Activated CD8-positive, alpha-beta T cell treated with anti-CD3 and anti-CD28 coated beads for 36 hours (primary cell): Measurements from ENCODE around the gene MAP2K2. TPM values are rescaled to one million over a fixed set of nuclear protein-coding genes. Genes with fewer than 3 reads are reported as not detected.

Experiments used
- ATAC-seq: fragments of 200-7000 bp; cut with Tn5 transposase; one replicate; pipeline ENCODE4 v1.10.0; 2021; ENCODE audit warnings: mild to moderate bottlenecking, moderate library complexity
- CTCF ChIA-PET: fragments of 350-600 bp; sonication (Branson Sonifier 250); formaldehyde crosslinking; loops from one replicate; lab custom pipeline; 2021; ENCODE audit warnings: antibody characterized with exemption; lab: Charles Lee
- POLR2A ChIA-PET: fragments of 350-600 bp; sonication (Branson Sonifier 250); formaldehyde crosslinking; loops from one replicate; lab custom pipeline; 2021; ENCODE audit warnings: antibody characterized with exemption; lab: Charles Lee
- DNase-seq: peaks from one replicate; pipeline ENCODE4 v3.0.0-alpha.2; 2020
- H3K27ac Mint-ChIP-seq: one replicate; pipeline ENCODE4 v1.8.0; 2021; ENCODE audit warnings: mild to moderate bottlenecking, mixed read lengths
- H3K27me3 Mint-ChIP-seq: one replicate; pipeline ENCODE4 v1.8.0; 2021; ENCODE audit warnings: mixed read lengths
- H3K36me3 Mint-ChIP-seq: one replicate; pipeline ENCODE4 v1.8.0; 2021; ENCODE audit warnings: low read depth, mixed read lengths
- H3K4me1 Mint-ChIP-seq: one replicate; pipeline ENCODE4 v1.8.0; 2021; ENCODE audit warnings: low read depth, mixed read lengths
- H3K4me3 Mint-ChIP-seq: one replicate; pipeline ENCODE4 v1.8.0; 2021; ENCODE audit warnings: mild to moderate bottlenecking, moderate library complexity, mixed read lengths
- H3K9me3 Mint-ChIP-seq: one replicate; pipeline ENCODE4 v1.8.0; 2021; ENCODE audit warnings: mixed read lengths
- intact Hi-C: fragments of 100-400 bp; cut with micrococcal nuclease; formaldehyde crosslinking; loops from one replicate; pipeline ENCODE4 v1.10.0; 2022
- total RNA-seq, 2 experiments: library from RNA; stranded (reverse); gene quantifications; one replicate each; pipeline ENCODE4 v1.2.3, GENCODE V29; 2021
- TF ChIP-seq, protein P1 (sequence below): fragments of 200-600 bp; IDR thresholded peaks from one replicate; pipeline ENCODE4 v1.8.0; 2022; ENCODE audit warnings: antibody characterized with exemption, mild to moderate bottlenecking

MAP2K2 gene
- total RNA-seq, 2 experiments from 2014 or later, result 141 to 145 TPM

GRCh38 chr19:4057931-4058692 lies 65.8 kb downstream of the MAP2K2 start:
- Mint-ChIP-seq H3K36me3 (peaks cover 32% of the 10 kb centered on the region), H3K4me3 (peak overlapping the region; percentile 44), H3K27ac (peak overlapping the region; percentile 90), H3K27me3 (no peaks in the 10 kb centered on the region), H3K9me3 (no peaks in the 10 kb centered on the region), H3K4me1 (peaks cover 48% of the 10 kb centered on the region)
- peak; percentile 49 for ATAC-seq
- intact Hi-C loops, result no loop called here
- TF ChIP-seq, protein P1, sequence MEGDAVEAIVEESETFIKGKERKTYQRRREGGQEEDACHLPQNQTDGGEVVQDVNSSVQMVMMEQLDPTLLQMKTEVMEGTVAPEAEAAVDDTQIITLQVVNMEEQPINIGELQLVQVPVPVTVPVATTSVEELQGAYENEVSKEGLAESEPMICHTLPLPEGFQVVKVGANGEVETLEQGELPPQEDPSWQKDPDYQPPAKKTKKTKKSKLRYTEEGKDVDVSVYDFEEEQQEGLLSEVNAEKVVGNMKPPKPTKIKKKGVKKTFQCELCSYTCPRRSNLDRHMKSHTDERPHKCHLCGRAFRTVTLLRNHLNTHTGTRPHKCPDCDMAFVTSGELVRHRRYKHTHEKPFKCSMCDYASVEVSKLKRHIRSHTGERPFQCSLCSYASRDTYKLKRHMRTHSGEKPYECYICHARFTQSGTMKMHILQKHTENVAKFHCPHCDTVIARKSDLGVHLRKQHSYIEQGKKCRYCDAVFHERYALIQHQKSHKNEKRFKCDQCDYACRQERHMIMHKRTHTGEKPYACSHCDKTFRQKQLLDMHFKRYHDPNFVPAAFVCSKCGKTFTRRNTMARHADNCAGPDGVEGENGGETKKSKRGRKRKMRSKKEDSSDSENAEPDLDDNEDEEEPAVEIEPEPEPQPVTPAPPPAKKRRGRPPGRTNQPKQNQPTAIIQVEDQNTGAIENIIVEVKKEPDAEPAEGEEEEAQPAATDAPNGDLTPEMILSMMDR, result no peak
- peak; percentile 82 for DNase-seq
- ChIA-PET POLR2A (interaction anchor here (0.9 to 2.6 kb wide), 4 partner anchors 13 to 51 kb away, joined by 3 to 5 read pairs (median 4); partner anchors contain the start of gene PIAS4), CTCF (interaction anchor here (0.9 to 3.8 kb wide), 3 partner anchors 72 to 87 kb away, joined by 3 to 16 read pairs (median 4); partner anchors contain the start of genes DAPK3 and EEF2)

- DNase-seq (no peak), ATAC-seq (no peak)
- POLR2A ChIA-PET, result no interaction called here
- Mint-ChIP-seq H3K4me1 (peaks cover 52% of the 10 kb centered on the region), H3K27ac (no peak overlapping the region), H3K27me3 (no peaks in the 10 kb centered on the region), H3K4me3 (no peak overlapping the region), H3K36me3 (peaks cover 50% of the 10 kb centered on the region), H3K9me3 (no peaks in the 10 kb centered on the region)
- CTCF ChIA-PET, result interaction anchor here (3.8 kb wide), 1 partner anchor 85 kb away, joined by 16 read pairs; no protein-coding TSS in a partner anchor
- intact Hi-C loops, result no loop called here
- TF ChIP-seq, protein P1, result no peak
These were observed 68.7 kb downstream of the MAP2K2 start for GRCh38 chr19:4055209-4055552.

GRCh38 chr19:4054441-4055208 lies 69.3 kb downstream of the MAP2K2 start:
- H3K27ac Mint-ChIP-seq, result no peak overlapping the region
- DNase-seq (no peak), ATAC-seq (no peak)
- H3K9me3 Mint-ChIP-seq, result no peaks in the 10 kb centered on the region
- CTCF ChIA-PET, result no interaction called here
- no peaks in the 10 kb centered on the region for H3K27me3 Mint-ChIP-seq
- intact Hi-C loops, result no loop called here
- H3K4me1 Mint-ChIP-seq, result peaks cover 54% of the 10 kb centered on the region
- H3K4me3 Mint-ChIP-seq, result no peak overlapping the region
- TF ChIP-seq, protein P1, result no peak
- peaks cover 54% of the 10 kb centered on the region for H3K36me3 Mint-ChIP-seq
- POLR2A ChIA-PET, result no interaction called here

- Mint-ChIP-seq H3K27me3 (no peaks in the 10 kb centered on the region), H3K27ac (peak overlapping the region; percentile 65), H3K36me3 (peaks cover 55% of the 10 kb centered on the region), H3K4me1 (peaks cover 49% of the 10 kb centered on the region), H3K4me3 (no peak overlapping the region), H3K9me3 (no peaks in the 10 kb centered on the region)
- DNase-seq (no peak), ATAC-seq (no peak)
- CTCF ChIA-PET, result no interaction called here
- TF ChIP-seq, protein P1, result no peak
- intact Hi-C loops, result no loop called here
- POLR2A ChIA-PET, result no interaction called here
These were observed 70.2 kb downstream of the MAP2K2 start for GRCh38 chr19:4053423-4054324.
